ENCODE data around the gene GLYATL3. TPM values are rescaled to one million over a fixed set of nuclear protein-coding genes. Genes with fewer than 3 reads are reported as not detected.

The GLYATL3 gene
- total and polyA plus RNA-seq, 7 donors: not detected

GRCh38 chr6:49546331-49546730, 46.6 kb downstream of the GLYATL3 start:
- intact Hi-C loops (cut with DNase I): no loop called here
- Histone ChIP-seq H3K36me3 (ENCODE audit: insufficient read depth in 1 of 2, low read depth in 1 of 2) (no peaks in the 10 kb centered on the region), H3K4me3 (no peak overlapping the region), H3K27ac (no peak overlapping the region), H3K9me3 (no peaks in the 10 kb centered on the region), H3K27me3 (ENCODE audit: insufficient read depth in 3 of 3, low read length in 2 of 3) (peaks cover 0 to 21% (median 2%) of the 10 kb centered on the region in 3 donors), H3K4me1 (no peaks in the 10 kb centered on the region)
- 82 to 83% (median 82%) methylated on average over 1 of the region's 1 CpG for WGBS, 3 donors
- DNase-seq (no peak), ATAC-seq (no peak)
- TF ChIP-seq, protein P1, sequence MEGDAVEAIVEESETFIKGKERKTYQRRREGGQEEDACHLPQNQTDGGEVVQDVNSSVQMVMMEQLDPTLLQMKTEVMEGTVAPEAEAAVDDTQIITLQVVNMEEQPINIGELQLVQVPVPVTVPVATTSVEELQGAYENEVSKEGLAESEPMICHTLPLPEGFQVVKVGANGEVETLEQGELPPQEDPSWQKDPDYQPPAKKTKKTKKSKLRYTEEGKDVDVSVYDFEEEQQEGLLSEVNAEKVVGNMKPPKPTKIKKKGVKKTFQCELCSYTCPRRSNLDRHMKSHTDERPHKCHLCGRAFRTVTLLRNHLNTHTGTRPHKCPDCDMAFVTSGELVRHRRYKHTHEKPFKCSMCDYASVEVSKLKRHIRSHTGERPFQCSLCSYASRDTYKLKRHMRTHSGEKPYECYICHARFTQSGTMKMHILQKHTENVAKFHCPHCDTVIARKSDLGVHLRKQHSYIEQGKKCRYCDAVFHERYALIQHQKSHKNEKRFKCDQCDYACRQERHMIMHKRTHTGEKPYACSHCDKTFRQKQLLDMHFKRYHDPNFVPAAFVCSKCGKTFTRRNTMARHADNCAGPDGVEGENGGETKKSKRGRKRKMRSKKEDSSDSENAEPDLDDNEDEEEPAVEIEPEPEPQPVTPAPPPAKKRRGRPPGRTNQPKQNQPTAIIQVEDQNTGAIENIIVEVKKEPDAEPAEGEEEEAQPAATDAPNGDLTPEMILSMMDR (IDR thresholded peaks at IDR 0.05): no peak

- Histone ChIP-seq H3K27me3 (ENCODE audit: insufficient read depth in 3 of 3, low read length in 2 of 3) (peaks cover 0 to 36% (median 5%) of the 10 kb centered on the region in 3 donors), H3K9me3 (no peaks in the 10 kb centered on the region), H3K4me1 (no peaks in the 10 kb centered on the region), H3K27ac (no peak overlapping the region), H3K36me3 (ENCODE audit: insufficient read depth in 1 of 2, low read depth in 1 of 2) (no peaks in the 10 kb centered on the region), H3K4me3 (no peak overlapping the region)
- WGBS, 3 donors: 81 to 84% (median 82%) methylated on average over 5 of the region's 5 CpGs
- intact Hi-C loops (cut with DNase I): no loop called here
- DNase-seq: no peak
- TF ChIP-seq, protein P1 (IDR thresholded peaks at IDR 0.05): no peak
- no peak for ATAC-seq
These were observed 49.0 kb downstream of the GLYATL3 start for GRCh38 chr6:49548613-49549304.

- Histone ChIP-seq H3K27me3 (ENCODE audit: insufficient read depth in 3 of 3, low read length in 2 of 3) (peaks cover 0 to 36% (median 5%) of the 10 kb centered on the region in 3 donors), H3K4me3 (peak overlapping the region; percentile 61), H3K4me1 (no peaks in the 10 kb centered on the region), H3K9me3 (no peaks in the 10 kb centered on the region), H3K27ac (no peak overlapping the region), H3K36me3 (ENCODE audit: insufficient read depth in 1 of 2, low read depth in 1 of 2) (no peaks in the 10 kb centered on the region)
- DNase-seq (no peak), ATAC-seq (no peak)
- WGBS, 3 donors: 36 to 39% (median 39%) methylated on average over 20 of the region's 20 CpGs
- intact Hi-C loops (cut with DNase I): no loop called here
- TF ChIP-seq, protein P1 (IDR thresholded peaks at IDR 0.05): no peak
These were observed 50.2 kb downstream of the GLYATL3 start for GRCh38 chr6:49549691-49550491.

DNA sequence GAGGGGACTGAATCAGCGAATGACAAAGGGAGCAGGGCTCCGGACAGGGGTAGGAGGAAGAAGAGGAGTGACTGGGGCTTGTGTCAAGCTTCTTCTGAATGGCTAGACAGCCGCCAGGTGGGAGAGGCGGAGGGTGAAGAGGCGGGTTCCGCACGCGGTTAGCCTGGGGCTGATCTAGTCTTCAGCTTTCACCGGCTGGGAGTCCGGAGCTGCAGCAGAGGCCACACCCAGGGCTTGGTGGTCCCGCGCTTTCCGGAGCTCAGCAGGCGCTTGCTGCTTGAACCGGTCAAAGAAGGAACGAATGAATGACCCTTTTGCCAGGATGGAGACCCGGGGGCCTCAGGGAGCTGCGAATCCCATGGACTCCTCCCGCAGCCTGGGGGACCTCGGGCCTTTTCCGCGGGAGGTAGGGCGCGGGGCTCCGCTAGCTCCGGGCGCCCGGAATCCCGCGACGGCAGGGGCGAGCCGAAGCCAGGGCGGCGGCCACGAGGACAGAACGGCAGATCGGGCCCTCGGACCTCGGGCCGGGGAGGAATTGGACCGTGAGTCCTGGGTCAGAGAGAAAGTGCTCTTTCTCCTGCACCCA, 50.9 kb downstream of the GLYATL3 start, which contains the start of gene C6orf141:
C6orf141 (plus strand) TSS at position 177 of the 586 bp plus-strand sequence; CDS start at position 302, 125 bp downstream.
- Histone ChIP-seq H3K4me1 (no peaks in the 10 kb centered on the region), H3K9me3 (no peaks in the 10 kb centered on the region), H3K4me3 (peak within 1 kb of the TSS; percentile 61), H3K36me3 (ENCODE audit: insufficient read depth in 1 of 2, low read depth in 1 of 2) (no peaks in the 10 kb centered on the region), H3K27me3 (ENCODE audit: insufficient read depth in 3 of 3, low read length in 2 of 3) (peaks cover 0 to 36% (median 5%) of the 10 kb centered on the region in 3 donors), H3K27ac (no peak within 1 kb of the TSS)
- TF ChIP-seq, protein P1 (IDR thresholded peaks at IDR 0.05): no peak
- DNase-seq (no peak), ATAC-seq (peak in 2 of 4 donors; percentile 17 to 22)
- intact Hi-C loops (cut with DNase I): no loop called here
- 0 to 1% (median 0%) methylated on average over 30 to 42 of the region's 42 CpGs for WGBS, 3 donors
